ENCODE measurements around the gene INTS11.
A peak's percentile ranks its signal among the peaks of the same experiment; 100 is the strongest.

The INTS11 gene

GRCh38 chr1:1354271-1355247 is 30.1 kb upstream of the INTS11 start:
- peak overlapping the region; percentile 24 for H3K9ac ChIP-seq (ENCODE audit: low read length)
- no peak overlapping the region for H4K5ac ChIP-seq (ENCODE audit: low read length)
- no peak overlapping the region for H2BK15ac ChIP-seq (replicated peaks; ENCODE audit: low read depth)
- H3K4me2 ChIP-seq (ENCODE audit: low read length): peak overlapping the region; percentile 5
- no peak overlapping the region for H3K27ac ChIP-seq (ENCODE audit: low read depth, low read length)
- H3K56ac ChIP-seq (ENCODE audit: low read length): peak overlapping the region; percentile 28
- H3K4me3 ChIP-seq (ENCODE audit: low read length): no peak overlapping the region
- H2BK120ac ChIP-seq (ENCODE audit: low read depth, low read length): no peak overlapping the region
- WGBS (ENCODE audit: extremely low coverage, insufficient coverage, low lambda C conversion rate): no CpG with 5 or more reads among the region's 116 CpGs
- H3K27me3 ChIP-seq (ENCODE audit: insufficient read depth, low read length, poor library complexity): peaks cover 6% of the 10 kb centered on the region
- no peaks in the 10 kb centered on the region for H3K4me1 ChIP-seq (ENCODE audit: control insufficient read depth, low read depth, low read length)
- no peak overlapping the region for H2BK5ac ChIP-seq (ENCODE audit: low read length)
- H2AK5ac ChIP-seq (ENCODE audit: low read length): no peak overlapping the region
- no peak for DNase-seq
- H3K36me3 ChIP-seq (ENCODE audit: control insufficient read depth, insufficient read depth, low read length): no peaks in the 10 kb centered on the region
- no peak overlapping the region for H4K8ac ChIP-seq (ENCODE audit: low read depth, low read length)
- no peak overlapping the region for H3K23ac ChIP-seq (ENCODE audit: low read length)
- no peaks in the 10 kb centered on the region for H3K79me2 ChIP-seq (ENCODE audit: control insufficient read depth, insufficient read depth, low read length)
- no peaks in the 10 kb centered on the region for H3K79me1 ChIP-seq (ENCODE audit: low read length)
- H3K4ac ChIP-seq (ENCODE audit: low read depth, low read length): peak overlapping the region; percentile 74
- H3K18ac ChIP-seq (ENCODE audit: low read length): no peak overlapping the region

GRCh38 chr1:1353389-1354151 is 29.1 kb upstream of the INTS11 start:
- Histone ChIP-seq H3K27ac (ENCODE audit: low read depth, low read length) (no peak overlapping the region), H4K5ac (ENCODE audit: low read length) (no peak overlapping the region), H3K79me1 (ENCODE audit: low read length) (no peaks in the 10 kb centered on the region), H3K79me2 (ENCODE audit: control insufficient read depth, insufficient read depth, low read length) (no peaks in the 10 kb centered on the region), H2AK5ac (ENCODE audit: low read length) (no peak overlapping the region), H3K9ac (ENCODE audit: low read length) (peak overlapping the region; percentile 54), H3K4me2 (ENCODE audit: low read length) (peak overlapping the region; percentile 9), H3K4ac (ENCODE audit: low read depth, low read length) (peak overlapping the region; percentile 74), H3K56ac (ENCODE audit: low read length) (peak overlapping the region; percentile 44), H3K4me1 (ENCODE audit: control insufficient read depth, low read depth, low read length) (no peaks in the 10 kb centered on the region), H2BK15ac (replicated peaks; ENCODE audit: low read depth) (no peak overlapping the region), H3K27me3 (ENCODE audit: insufficient read depth, low read length, poor library complexity) (peaks cover 6% of the 10 kb centered on the region), H2BK120ac (ENCODE audit: low read depth, low read length) (no peak overlapping the region), H3K4me3 (ENCODE audit: low read length) (no peak overlapping the region), H2BK5ac (ENCODE audit: low read length) (no peak overlapping the region), H3K36me3 (ENCODE audit: control insufficient read depth, insufficient read depth, low read length) (no peaks in the 10 kb centered on the region), H3K23ac (ENCODE audit: low read length) (no peak overlapping the region), H4K8ac (ENCODE audit: low read depth, low read length) (no peak overlapping the region), H3K18ac (ENCODE audit: low read length) (no peak overlapping the region)
- peak; percentile 80 for DNase-seq
- WGBS (ENCODE audit: extremely low coverage, insufficient coverage, low lambda C conversion rate): no CpG with 5 or more reads among the region's 28 CpGs

- Histone ChIP-seq H3K4me2 (ENCODE audit: low read length) (no peak overlapping the region), H2BK120ac (ENCODE audit: low read depth, low read length) (no peak overlapping the region), H3K4ac (ENCODE audit: low read depth, low read length) (no peak overlapping the region), H3K27ac (ENCODE audit: low read depth, low read length) (no peak overlapping the region), H2BK5ac (ENCODE audit: low read length) (no peak overlapping the region), H3K18ac (ENCODE audit: low read length) (no peak overlapping the region), H4K5ac (ENCODE audit: low read length) (no peak overlapping the region), H3K79me2 (ENCODE audit: control insufficient read depth, insufficient read depth, low read length) (no peaks in the 10 kb centered on the region), H3K36me3 (ENCODE audit: control insufficient read depth, insufficient read depth, low read length) (no peaks in the 10 kb centered on the region), H3K56ac (ENCODE audit: low read length) (peak overlapping the region; percentile 44), H3K4me1 (ENCODE audit: control insufficient read depth, low read depth, low read length) (no peaks in the 10 kb centered on the region), H2AK5ac (ENCODE audit: low read length) (no peak overlapping the region), H3K23ac (ENCODE audit: low read length) (no peak overlapping the region), H3K4me3 (ENCODE audit: low read length) (no peak overlapping the region), H2BK15ac (replicated peaks; ENCODE audit: low read depth) (no peak overlapping the region), H3K79me1 (ENCODE audit: low read length) (no peaks in the 10 kb centered on the region), H3K27me3 (ENCODE audit: insufficient read depth, low read length, poor library complexity) (peaks cover 6% of the 10 kb centered on the region), H3K9ac (ENCODE audit: low read length) (peak overlapping the region; percentile 2), H4K8ac (ENCODE audit: low read depth, low read length) (no peak overlapping the region)
- no CpG with 5 or more reads among the region's 5 CpGs for WGBS (ENCODE audit: extremely low coverage, insufficient coverage, low lambda C conversion rate)
- DNase-seq: no peak
These were observed 28.4 kb upstream of the INTS11 start for GRCh38 chr1:1352786-1353388.

GRCh38 chr1:1351511-1352427 is 27.3 kb upstream of the INTS11 start:
- Histone ChIP-seq H3K27ac (ENCODE audit: low read depth, low read length) (no peak overlapping the region), H4K8ac (ENCODE audit: low read depth, low read length) (no peak overlapping the region), H3K18ac (ENCODE audit: low read length) (no peak overlapping the region), H3K56ac (ENCODE audit: low read length) (peak overlapping the region; percentile 76), H2AK5ac (ENCODE audit: low read length) (no peak overlapping the region), H3K4ac (ENCODE audit: low read depth, low read length) (no peak overlapping the region), H3K4me2 (ENCODE audit: low read length) (no peak overlapping the region), H3K79me1 (ENCODE audit: low read length) (peaks cover 3% of the 10 kb centered on the region), H3K23ac (ENCODE audit: low read length) (peak overlapping the region; percentile 80), H3K4me1 (ENCODE audit: control insufficient read depth, low read depth, low read length) (peaks cover 2% of the 10 kb centered on the region), H2BK120ac (ENCODE audit: low read depth, low read length) (no peak overlapping the region), H4K5ac (ENCODE audit: low read length) (no peak overlapping the region), H3K9ac (ENCODE audit: low read length) (peak overlapping the region; percentile 54), H2BK15ac (replicated peaks; ENCODE audit: low read depth) (no peak overlapping the region), H3K4me3 (ENCODE audit: low read length) (no peak overlapping the region), H3K36me3 (ENCODE audit: control insufficient read depth, insufficient read depth, low read length) (no peaks in the 10 kb centered on the region), H3K79me2 (ENCODE audit: control insufficient read depth, insufficient read depth, low read length) (peaks cover 5% of the 10 kb centered on the region), H2BK5ac (ENCODE audit: low read length) (no peak overlapping the region), H3K27me3 (ENCODE audit: insufficient read depth, low read length, poor library complexity) (peaks cover 6% of the 10 kb centered on the region)
- DNase-seq: no peak
- no CpG with 5 or more reads among the region's 29 CpGs for WGBS (ENCODE audit: extremely low coverage, insufficient coverage, low lambda C conversion rate)
